Peyer's patch (tissue), 4 donors: ENCODE measurements around the gene WARS2.

Experiments
- POLR2A ChIP-seq, 2 donors: fragments of 450-650 bp; IDR thresholded peaks; one replicate each; pipeline ENCODE4 v1.5.1; 2017; ENCODE audit warnings: antibody characterized with exemption in 2 of 2, mild to moderate bottlenecking in 2 of 2, moderate library complexity in 2 of 2
- TF ChIP-seq, protein P1 (sequence below), 6 experiments: fragments of 450-650 bp in 4 of 6; fragments of 200-600 bp in 2 of 6; sonication (generic) in 1 of 6; IDR thresholded peaks; one replicate each; pipeline ENCODE4 v1.5.1; 2017 to 2019; ENCODE audit warnings: antibody characterized with exemption in 6 of 6, mild to moderate bottlenecking in 3 of 6, moderate library complexity in 1 of 6

DNA sequence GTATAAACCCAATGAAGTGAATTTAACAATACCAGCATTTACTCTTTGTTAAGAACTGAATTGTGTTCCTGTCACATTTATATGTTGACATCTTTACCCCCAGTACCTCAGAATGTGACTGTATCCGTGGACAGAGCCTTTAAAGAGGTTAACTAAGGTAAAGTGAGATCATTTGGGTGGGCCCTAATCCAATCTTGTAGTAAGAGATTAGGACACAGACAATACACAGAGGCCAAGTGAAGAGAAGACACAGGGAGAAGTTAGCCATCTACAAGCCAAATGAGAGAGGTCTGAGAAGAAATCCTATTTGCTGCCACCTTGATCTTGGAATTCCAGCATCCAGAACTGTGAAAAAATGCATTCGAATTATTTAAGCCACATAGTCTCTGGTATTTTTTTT, 22.9 kb upstream of the WARS2 start:
- TF ChIP-seq, protein P1, sequence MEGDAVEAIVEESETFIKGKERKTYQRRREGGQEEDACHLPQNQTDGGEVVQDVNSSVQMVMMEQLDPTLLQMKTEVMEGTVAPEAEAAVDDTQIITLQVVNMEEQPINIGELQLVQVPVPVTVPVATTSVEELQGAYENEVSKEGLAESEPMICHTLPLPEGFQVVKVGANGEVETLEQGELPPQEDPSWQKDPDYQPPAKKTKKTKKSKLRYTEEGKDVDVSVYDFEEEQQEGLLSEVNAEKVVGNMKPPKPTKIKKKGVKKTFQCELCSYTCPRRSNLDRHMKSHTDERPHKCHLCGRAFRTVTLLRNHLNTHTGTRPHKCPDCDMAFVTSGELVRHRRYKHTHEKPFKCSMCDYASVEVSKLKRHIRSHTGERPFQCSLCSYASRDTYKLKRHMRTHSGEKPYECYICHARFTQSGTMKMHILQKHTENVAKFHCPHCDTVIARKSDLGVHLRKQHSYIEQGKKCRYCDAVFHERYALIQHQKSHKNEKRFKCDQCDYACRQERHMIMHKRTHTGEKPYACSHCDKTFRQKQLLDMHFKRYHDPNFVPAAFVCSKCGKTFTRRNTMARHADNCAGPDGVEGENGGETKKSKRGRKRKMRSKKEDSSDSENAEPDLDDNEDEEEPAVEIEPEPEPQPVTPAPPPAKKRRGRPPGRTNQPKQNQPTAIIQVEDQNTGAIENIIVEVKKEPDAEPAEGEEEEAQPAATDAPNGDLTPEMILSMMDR (IDR thresholded peaks at IDR 0.05) = no peak
- no peak for TF ChIP-seq POLR2A (IDR thresholded peaks at IDR 0.05)
